Neuronal stem cell (in vitro differentiated cells): Measurements from ENCODE around the gene BHLHE40.

Source experiments
- DNase-seq: peaks from one replicate; pipeline ENCODE4 v3.0.0-alpha.2; 2013; ENCODE audit warnings: low spot score
- H2AFZ ChIP-seq: one replicate; pipeline ENCODE4 v1.6.1; 2013; ENCODE audit warnings: mild to moderate bottlenecking, low read length, inconsistent platforms
- H2AK5ac ChIP-seq: 2 replicates; pipeline ENCODE4 v1.6.1; 2013; ENCODE audit warnings: low read depth, mild to moderate bottlenecking, inconsistent platforms, low read length, moderate library complexity, mixed read lengths
- H2BK120ac ChIP-seq: 2 replicates; pipeline ENCODE4 v1.6.1; 2013; ENCODE audit warnings: low read depth, mild to moderate bottlenecking, inconsistent platforms, low read length, moderate library complexity, mixed read lengths
- H2BK12ac ChIP-seq: one replicate; pipeline ENCODE4 v1.6.1; 2013; ENCODE audit warnings: low read length, inconsistent platforms
- H2BK15ac ChIP-seq: 2 replicates; pipeline ENCODE4 v1.6.1; 2013; ENCODE audit warnings: mild to moderate bottlenecking, low read length, inconsistent platforms, mixed read lengths
- H2BK5ac ChIP-seq: one replicate; pipeline ENCODE4 v1.6.1; 2013; ENCODE audit warnings: inconsistent platforms, mild to moderate bottlenecking, low read length, moderate library complexity
- H3K14ac ChIP-seq: one replicate; pipeline ENCODE4 v1.6.1; 2013; ENCODE audit warnings: low read length, inconsistent platforms
- H3K18ac ChIP-seq: 2 replicates; pipeline ENCODE4 v1.6.1; 2013; ENCODE audit warnings: low read length, inconsistent platforms
- H3K23ac ChIP-seq: 2 replicates; pipeline ENCODE4 v1.6.1; 2013; ENCODE audit warnings: low read depth, mild to moderate bottlenecking, mixed read lengths, low read length, inconsistent platforms; ENCODE audit not compliant: poor library complexity
- H3K27ac ChIP-seq: replicated peaks from 3 replicates; pipeline ENCODE4 v1.5.1; 2013; ENCODE audit warnings: low read length, inconsistent platforms
- H3K27me3 ChIP-seq, 3 experiments: 2 replicates each; pipeline ENCODE4 v1.6.1; 2013; ENCODE audit warnings: low read length in 3 of 3, mild to moderate bottlenecking in 2 of 3, inconsistent platforms in 1 of 3, low read depth in 1 of 3, mixed read lengths in 1 of 3, moderate library complexity in 1 of 3; ENCODE audit not compliant: control insufficient read depth in 3 of 3, insufficient read depth in 3 of 3
- H3K36me3 ChIP-seq, 2 donors: replicated peaks in 1 of 2; 2 replicates each; pipeline ENCODE4 v1.6.1; 2013; ENCODE audit warnings: low read length in 2 of 2; ENCODE audit not compliant: control insufficient read depth in 2 of 2, insufficient read depth in 2 of 2
- H3K4ac ChIP-seq: 2 replicates; pipeline ENCODE4 v1.6.1; 2013; ENCODE audit warnings: inconsistent platforms, mild to moderate bottlenecking, low read length, moderate library complexity
- H3K4me1 ChIP-seq, 2 donors: 1 replicate in 1 of 2; 2 replicates in 1 of 2; pipeline ENCODE4 v1.6.1; 2013; ENCODE audit warnings: low read length in 2 of 2, low read depth in 1 of 2; ENCODE audit not compliant: control insufficient read depth in 2 of 2, insufficient read depth in 1 of 2
- H3K4me2 ChIP-seq: one replicate; pipeline ENCODE4 v1.6.1; 2013; ENCODE audit warnings: mild to moderate bottlenecking, low read length, inconsistent platforms; ENCODE audit not compliant: insufficient read depth, poor library complexity, severe bottlenecking
- H3K4me3 ChIP-seq, 2 donors: 2 replicates each; pipeline ENCODE4 v1.5.1; 2013; ENCODE audit warnings: low read length in 2 of 2, mild to moderate bottlenecking in 2 of 2, inconsistent platforms in 1 of 2, moderate library complexity in 1 of 2
- H3K79me1 ChIP-seq: one replicate; pipeline ENCODE4 v1.6.1; 2013; ENCODE audit warnings: low read depth, mild to moderate bottlenecking, inconsistent platforms, low read length, moderate library complexity
- H3K9ac ChIP-seq: one replicate; pipeline ENCODE4 v1.6.1; 2013; ENCODE audit warnings: mild to moderate bottlenecking, low read depth, low read length, inconsistent platforms; ENCODE audit not compliant: poor library complexity
- H3K9me3 ChIP-seq, 2 donors: replicated peaks in 1 of 2; 2 replicates each; pipeline versions ENCODE3 to v1.6.1; 2013; ENCODE audit warnings: low read length in 2 of 2, mild to moderate bottlenecking in 2 of 2, inconsistent platforms in 1 of 2, low read depth in 1 of 2, mixed read lengths in 1 of 2, moderate library complexity in 1 of 2; ENCODE audit not compliant: control insufficient read depth in 2 of 2, insufficient read depth in 1 of 2
- H4K8ac ChIP-seq: one replicate; pipeline ENCODE4 v1.6.1; 2013; ENCODE audit warnings: low read depth, mild to moderate bottlenecking, inconsistent platforms, low read length, moderate library complexity
- H4K91ac ChIP-seq: one replicate; pipeline ENCODE4 v1.6.1; 2013; ENCODE audit warnings: low read length, low read depth, mild to moderate bottlenecking, inconsistent platforms; ENCODE audit not compliant: poor library complexity
- WGBS, 2 donors: extraction: QIAGEN DNeasy Blood & Tissue Kit; methylation state at CpG; one replicate each; pipeline ENCODE4 v1.1.7; 2013; ENCODE audit warnings: missing lambda C conversion rate in 2 of 2, mixed read lengths in 1 of 2; ENCODE audit not compliant: insufficient read length in 2 of 2, insufficient replicate concordance in 1 of 2; ENCODE audit errors: extremely low coverage in 2 of 2; 5-methylcytosine and 5-hydroxymethylcytosine counted together

Gene BHLHE40

GRCh38 chr3:4993276-4994143 lies 14.3 kb downstream of the BHLHE40 start:
- DNase-seq: no peak
- H2BK12ac ChIP-seq: no peak overlapping the region
- H2BK5ac ChIP-seq: no peak overlapping the region
- H3K4me2 ChIP-seq: no peak overlapping the region
- H2BK15ac ChIP-seq: no peak overlapping the region
- H3K18ac ChIP-seq: no peak overlapping the region
- H3K4ac ChIP-seq: peak overlapping the region; percentile 26
- H2AK5ac ChIP-seq: no peak overlapping the region
- no peak overlapping the region for H4K8ac ChIP-seq
- H3K23ac ChIP-seq: no peak overlapping the region
- WGBS, 2 donors: no CpG with 5 or more reads among the region's 4 CpGs
- no peak overlapping the region for H3K14ac ChIP-seq
- no peak overlapping the region for H3K9ac ChIP-seq
- no peak overlapping the region for H4K91ac ChIP-seq
- no peaks in the 10 kb centered on the region for H3K79me1 ChIP-seq
- no peak overlapping the region for H2AFZ ChIP-seq
- H3K9me3 ChIP-seq: no peaks in the 10 kb centered on the region
- H3K4me3 ChIP-seq: no peak overlapping the region
- H3K27me3 ChIP-seq: no peaks in the 10 kb centered on the region
- H3K36me3 ChIP-seq: no peaks in the 10 kb centered on the region
- H3K4me1 ChIP-seq: peaks cover 0 to 4% of the 10 kb centered on the region in 2 donors
- H2BK120ac ChIP-seq: no peak overlapping the region
- no peak overlapping the region for H3K27ac ChIP-seq

DNA sequence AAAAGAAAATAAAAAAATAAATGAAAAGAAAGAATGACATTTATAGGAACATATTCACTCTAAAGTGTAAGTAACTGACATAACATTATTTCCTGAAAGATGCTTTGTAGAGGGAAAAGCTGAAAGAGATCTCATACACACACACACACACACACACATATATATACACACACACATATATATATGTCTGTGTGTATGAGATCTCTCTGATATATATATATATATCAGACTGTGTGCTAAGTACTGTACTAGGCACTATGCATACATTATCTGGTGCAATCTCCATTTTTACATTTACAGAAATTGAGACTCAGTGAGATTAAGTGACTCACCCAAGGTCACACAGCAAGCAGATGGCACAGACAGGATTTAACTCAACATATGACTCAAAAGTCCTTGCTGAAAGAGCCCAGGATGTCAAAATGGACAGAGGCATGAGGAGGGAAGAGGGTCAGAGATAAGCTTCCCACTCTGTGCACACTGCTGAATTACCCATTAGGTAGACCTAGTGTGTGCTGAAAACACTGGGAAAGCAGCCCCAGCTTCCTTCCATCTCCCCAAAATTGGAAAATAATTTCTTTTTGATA lies 15.0 kb downstream of the BHLHE40 start:
- H2AFZ ChIP-seq: no peak overlapping the region
- H3K4me2 ChIP-seq: no peak overlapping the region
- no peaks in the 10 kb centered on the region for H3K36me3 ChIP-seq
- H4K8ac ChIP-seq: no peak overlapping the region
- H3K4me3 ChIP-seq: no peak overlapping the region
- H2BK15ac ChIP-seq: no peak overlapping the region
- H3K4me1 ChIP-seq: peaks cover 0 to 4% of the 10 kb centered on the region in 2 donors
- H3K9ac ChIP-seq: no peak overlapping the region
- no peak overlapping the region for H2AK5ac ChIP-seq
- H3K4ac ChIP-seq: no peak overlapping the region
- H3K18ac ChIP-seq: no peak overlapping the region
- H3K27ac ChIP-seq: no peak overlapping the region
- no peak overlapping the region for H4K91ac ChIP-seq
- no peak overlapping the region for H2BK12ac ChIP-seq
- DNase-seq: no peak
- H3K27me3 ChIP-seq: no peaks in the 10 kb centered on the region
- no peak overlapping the region for H3K14ac ChIP-seq
- no peak overlapping the region for H2BK5ac ChIP-seq
- H2BK120ac ChIP-seq: no peak overlapping the region
- H3K23ac ChIP-seq: no peak overlapping the region
- no peaks in the 10 kb centered on the region for H3K9me3 ChIP-seq
- H3K79me1 ChIP-seq: no peaks in the 10 kb centered on the region

- DNase-seq: no peak
- H3K14ac ChIP-seq: no peak overlapping the region
- no CpG with 5 or more reads among the region's 11 CpGs for WGBS, 2 donors
Observed at GRCh38 chr3:4994823-4995499, 15.7 kb downstream of the BHLHE40 start.

GRCh38 chr3:4995500-4996053 lies 16.3 kb downstream of the BHLHE40 start:
- no CpG with 5 or more reads among the region's 9 CpGs for WGBS, 2 donors

More at GRCh38 chr3:4994823-4995499, 15.7 kb downstream of the BHLHE40 start:
- H3K9ac ChIP-seq: no peak overlapping the region
- no peaks in the 10 kb centered on the region for H3K79me1 ChIP-seq
- no peak overlapping the region for H3K4me3 ChIP-seq
- H4K8ac ChIP-seq: no peak overlapping the region
- H2BK15ac ChIP-seq: no peak overlapping the region
- H3K4me2 ChIP-seq: no peak overlapping the region
- no peak overlapping the region for H3K4ac ChIP-seq
- H2BK120ac ChIP-seq: no peak overlapping the region
- H3K27me3 ChIP-seq: no peaks in the 10 kb centered on the region
- H3K23ac ChIP-seq: no peak overlapping the region
- H3K36me3 ChIP-seq: no peaks in the 10 kb centered on the region
- no peak overlapping the region for H2AK5ac ChIP-seq
- H3K4me1 ChIP-seq: peaks cover 0 to 4% of the 10 kb centered on the region in 2 donors
- no peak overlapping the region for H2BK5ac ChIP-seq
- H2BK12ac ChIP-seq: no peak overlapping the region
- H2AFZ ChIP-seq: peak overlapping the region; percentile 76
- H3K27ac ChIP-seq: no peak overlapping the region
- no peaks in the 10 kb centered on the region for H3K9me3 ChIP-seq
- H3K18ac ChIP-seq: peak overlapping the region; percentile 1
- no peak overlapping the region for H4K91ac ChIP-seq

More at GRCh38 chr3:4995500-4996053, 16.3 kb downstream of the BHLHE40 start:
- no peak overlapping the region for H3K27ac ChIP-seq
- no peak overlapping the region for H3K4me3 ChIP-seq
- H3K9me3 ChIP-seq: no peaks in the 10 kb centered on the region
- no peak overlapping the region for H3K4me2 ChIP-seq
- H3K36me3 ChIP-seq: no peaks in the 10 kb centered on the region
- H4K8ac ChIP-seq: no peak overlapping the region
- H2BK12ac ChIP-seq: no peak overlapping the region
- H2AK5ac ChIP-seq: no peak overlapping the region
- H2BK5ac ChIP-seq: no peak overlapping the region
- H3K18ac ChIP-seq: no peak overlapping the region
- H2BK15ac ChIP-seq: no peak overlapping the region
- no peak overlapping the region for H3K4ac ChIP-seq
- H3K4me1 ChIP-seq: peaks cover 0 to 4% of the 10 kb centered on the region in 2 donors
- no peak overlapping the region for H2BK120ac ChIP-seq
- H4K91ac ChIP-seq: no peak overlapping the region
- no peak overlapping the region for H3K23ac ChIP-seq
- no peak overlapping the region for H3K9ac ChIP-seq
- H3K27me3 ChIP-seq: peaks cover 0 to 1% (median 0%) of the 10 kb centered on the region in 3 experiments
- no peak overlapping the region for H3K14ac ChIP-seq
- H2AFZ ChIP-seq: no peak overlapping the region
- no peaks in the 10 kb centered on the region for H3K79me1 ChIP-seq
- no peak for DNase-seq
